ENCODE measurements around the gene SPAAR. TPM values are rescaled to one million over a fixed set of nuclear protein-coding genes. Genes with fewer than 3 reads are reported as not detected.

The SPAAR gene
- polyA plus RNA-seq, 1 donor (not counting 4 experiments of a cell fraction or from before 2014, with no cell fraction given), result not detected

GRCh38 chr9:35867538-35867937 lies 41.8 kb upstream of the SPAAR start:
- Histone ChIP-seq H3K9ac (ENCODE audit: control insufficient read depth, extremely low read depth, insufficient read depth, low read length) (no peak overlapping the region), H2AFZ (ENCODE audit: control insufficient read depth, low read length) (no peak overlapping the region), H3K4me2 (ENCODE audit: control insufficient read depth, extremely low read depth, insufficient read depth, low read depth, low read length) (no peak overlapping the region), H3K79me2 (ENCODE audit: control insufficient read depth, insufficient read depth, low read length) (no peaks in the 10 kb centered on the region), H4K20me1 (ENCODE audit: control insufficient read depth, extremely low read depth, insufficient read depth, low read length) (no peaks in the 10 kb centered on the region), H3K9me3 (ENCODE audit: control insufficient read depth, low read depth, low read length) (no peaks in the 10 kb centered on the region), H3K36me3 (ENCODE audit: control insufficient read depth in 2 of 2, extremely low read depth in 1 of 2, insufficient read depth in 2 of 2, low read length in 2 of 2) (no peaks in the 10 kb centered on the region), H3K4me3 (ENCODE audit: control insufficient read depth in 2 of 3, extremely low read depth in 1 of 3, insufficient read depth in 2 of 3, low read depth in 1 of 3, low read length in 3 of 3) (no peak overlapping the region), H3K4me1 (ENCODE audit: control insufficient read depth, extremely low read depth, insufficient read depth, low read length) (peaks cover 6% of the 10 kb centered on the region), H3K9me1 (ENCODE audit: control insufficient read depth, extremely low read depth, insufficient read depth, low read length) (no peaks in the 10 kb centered on the region), H3K27ac (ENCODE audit: control insufficient read depth, insufficient read depth, low read length) (no peak overlapping the region), H3K27me3 (ENCODE audit: control insufficient read depth, extremely low read depth, insufficient read depth, low read length) (no peaks in the 10 kb centered on the region)
- no peak for TF ChIP-seq CTCF (optimal IDR thresholded peaks at IDR 0.05 in 1 of 3, IDR thresholded peaks at IDR 0.05 in 1 of 3, conservative IDR thresholded peaks at IDR 0.05 in 1 of 3; ENCODE audit: extremely low read depth in 1 of 3, insufficient read depth in 2 of 3, low read length in 3 of 3)
- DNase-seq (ENCODE audit: low read depth, low spot score) (no peak), FAIRE-seq (no peak)
- dilution Hi-C loops (cut with MboI; ENCODE audit: extremely low pct_ligation_motif_present, low sequenced_read_pairs), result no loop called here

- H3K4me2 ChIP-seq (ENCODE audit: control insufficient read depth, extremely low read depth, insufficient read depth, low read depth, low read length), result no peak overlapping the region
- FAIRE-seq, result no peak
Observed at GRCh38 chr9:35868933-35869332, 40.4 kb upstream of the SPAAR start.

More at GRCh38 chr9:35868933-35869332, 40.4 kb upstream of the SPAAR start:
- Histone ChIP-seq H3K4me3 (ENCODE audit: control insufficient read depth in 2 of 3, extremely low read depth in 1 of 3, insufficient read depth in 2 of 3, low read depth in 1 of 3, low read length in 3 of 3) (no peak overlapping the region), H2AFZ (ENCODE audit: control insufficient read depth, low read length) (no peak overlapping the region), H3K9me1 (ENCODE audit: control insufficient read depth, extremely low read depth, insufficient read depth, low read length) (no peaks in the 10 kb centered on the region), H3K27ac (ENCODE audit: control insufficient read depth, insufficient read depth, low read length) (no peak overlapping the region), H3K9ac (ENCODE audit: control insufficient read depth, extremely low read depth, insufficient read depth, low read length) (no peak overlapping the region), H4K20me1 (ENCODE audit: control insufficient read depth, extremely low read depth, insufficient read depth, low read length) (no peaks in the 10 kb centered on the region), H3K9me3 (ENCODE audit: control insufficient read depth, low read depth, low read length) (no peaks in the 10 kb centered on the region), H3K36me3 (ENCODE audit: control insufficient read depth in 2 of 2, extremely low read depth in 1 of 2, insufficient read depth in 2 of 2, low read length in 2 of 2) (no peaks in the 10 kb centered on the region), H3K27me3 (ENCODE audit: control insufficient read depth, extremely low read depth, insufficient read depth, low read length) (no peaks in the 10 kb centered on the region), H3K4me1 (ENCODE audit: control insufficient read depth, extremely low read depth, insufficient read depth, low read length) (peaks cover 6% of the 10 kb centered on the region), H3K79me2 (ENCODE audit: control insufficient read depth, insufficient read depth, low read length) (no peaks in the 10 kb centered on the region)
- TF ChIP-seq CTCF (optimal IDR thresholded peaks at IDR 0.05 in 1 of 3, IDR thresholded peaks at IDR 0.05 in 1 of 3, conservative IDR thresholded peaks at IDR 0.05 in 1 of 3; ENCODE audit: extremely low read depth in 1 of 3, insufficient read depth in 2 of 3, low read length in 3 of 3) (no peak), EZH2 (IDR thresholded peaks at IDR 0.05; ENCODE audit: low read length) (no peak)
- DNase-seq (ENCODE audit: low read depth, low spot score), result no peak
- dilution Hi-C loops (cut with MboI; ENCODE audit: extremely low pct_ligation_motif_present, low sequenced_read_pairs), result no loop called here
